Stimulated activated CD4-positive, alpha-beta T cell treated with anti-CD3 and anti-CD28 coated beads, Interleukin-15, amount 100 ng/mL, for 48 hours (primary cell): Measurements from ENCODE around the gene KCNQ1.
A peak's percentile ranks its signal among the peaks of the same experiment; 100 is the strongest.

Experiments used
- DNase-seq, 2 donors: peaks; one replicate each; pipeline ENCODE4 v3.0.0-alpha.2; 2020; ENCODE audit warnings: low read depth in 2 of 2

Gene KCNQ1

DNA sequence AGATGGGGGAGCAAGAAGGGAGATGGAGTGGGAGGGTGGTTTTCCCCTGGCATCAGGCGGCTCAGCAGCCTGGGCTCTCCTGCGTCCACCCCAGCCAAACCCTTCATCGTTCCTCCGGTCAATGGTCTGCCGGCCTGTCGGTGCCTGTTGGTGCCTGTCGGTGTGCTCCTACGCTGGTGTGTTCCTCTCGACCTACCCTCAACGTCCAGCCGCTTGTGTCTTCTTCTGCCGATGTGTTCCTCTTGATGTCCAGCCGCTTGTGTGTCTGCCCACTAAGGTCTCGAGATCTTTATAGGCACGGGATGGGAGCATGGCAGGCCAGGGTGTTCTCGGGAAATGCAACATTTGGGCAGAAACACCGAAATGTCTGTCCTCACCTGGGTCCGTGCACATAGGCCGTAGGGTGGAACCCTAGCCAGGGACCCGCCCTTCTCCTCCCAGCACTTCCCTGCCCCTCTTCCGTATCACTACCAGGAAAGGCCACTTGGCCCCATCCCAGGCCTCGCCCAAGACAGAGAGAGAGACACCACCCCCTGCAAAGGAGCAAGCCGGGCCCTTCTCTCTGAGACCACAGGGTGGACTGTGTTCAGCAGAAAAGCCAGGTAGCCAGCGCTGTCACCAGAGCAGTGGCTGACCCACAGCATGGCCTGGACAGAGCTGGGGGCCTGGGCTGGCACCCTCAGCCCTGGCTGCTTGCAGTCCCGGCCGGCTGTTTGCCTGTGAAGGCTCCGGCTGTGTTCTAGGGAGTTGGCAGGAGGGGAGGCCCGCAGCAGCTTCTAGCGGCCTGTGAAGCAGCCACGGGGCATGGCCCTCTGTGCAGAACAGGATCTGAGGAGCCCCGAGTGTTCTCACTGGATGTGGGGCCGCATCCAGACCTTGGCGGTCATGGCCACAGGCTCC, 316.6 kb downstream of the KCNQ1 start:
- DNase-seq = no peak

DNA sequence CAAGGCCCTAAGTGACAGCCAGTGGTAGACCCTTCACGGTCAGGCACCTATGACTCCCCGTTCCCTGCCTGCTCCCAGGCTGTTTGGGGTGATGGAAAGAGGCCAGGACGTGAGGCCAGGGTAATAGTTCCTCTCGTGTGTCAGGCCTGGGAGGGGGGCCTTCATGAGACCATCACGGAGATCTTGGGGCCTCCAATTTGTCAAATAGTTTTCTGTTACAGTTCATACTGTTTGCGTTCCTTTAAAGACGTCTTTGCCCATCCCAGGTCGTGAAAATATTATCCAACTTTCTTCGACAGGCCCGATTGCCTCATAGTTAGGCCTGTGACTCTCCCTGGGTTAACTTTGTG, 317.2 kb downstream of the KCNQ1 start:
- DNase-seq = no peak

DNA sequence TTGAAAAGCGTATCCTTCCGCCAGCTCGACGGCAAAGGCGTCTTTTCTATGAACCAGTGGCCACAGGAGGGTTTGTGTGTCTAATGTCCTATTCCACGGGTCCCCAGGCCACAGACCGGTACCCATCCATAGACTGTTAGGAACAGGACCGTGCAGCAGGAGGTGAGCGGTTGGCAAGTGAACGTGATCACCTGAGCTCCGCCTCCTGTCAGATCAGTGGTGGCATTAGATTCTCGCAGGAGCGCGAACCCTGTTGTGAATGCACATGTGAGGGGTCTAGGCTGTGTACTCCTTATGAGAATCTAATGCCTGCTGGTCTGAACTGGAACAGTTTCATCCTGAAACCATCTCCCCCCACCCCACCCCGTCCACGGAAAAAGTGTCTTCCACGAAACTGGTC, 317.6 kb downstream of the KCNQ1 start:
- no peak for DNase-seq

DNA sequence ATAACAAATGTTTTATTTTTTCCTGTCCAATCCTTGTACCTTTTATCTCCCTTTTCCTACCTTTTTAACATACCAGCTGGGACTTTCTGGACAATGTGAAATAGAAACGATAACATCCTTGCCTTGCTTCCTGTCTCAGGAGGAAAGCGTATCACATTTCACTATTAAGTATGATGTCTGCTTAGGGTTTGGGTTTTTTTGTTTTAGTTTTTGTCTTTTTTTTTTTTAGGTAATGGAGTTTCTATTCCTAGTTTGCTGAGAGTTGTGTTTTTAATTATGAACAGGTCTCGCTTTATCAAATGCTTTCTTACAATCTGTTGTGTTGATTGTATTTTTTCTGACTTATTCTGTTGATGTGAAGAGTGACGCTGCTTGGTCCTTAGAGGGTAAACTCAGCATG, 319.2 kb downstream of the KCNQ1 start:
- no peak for DNase-seq

DNA sequence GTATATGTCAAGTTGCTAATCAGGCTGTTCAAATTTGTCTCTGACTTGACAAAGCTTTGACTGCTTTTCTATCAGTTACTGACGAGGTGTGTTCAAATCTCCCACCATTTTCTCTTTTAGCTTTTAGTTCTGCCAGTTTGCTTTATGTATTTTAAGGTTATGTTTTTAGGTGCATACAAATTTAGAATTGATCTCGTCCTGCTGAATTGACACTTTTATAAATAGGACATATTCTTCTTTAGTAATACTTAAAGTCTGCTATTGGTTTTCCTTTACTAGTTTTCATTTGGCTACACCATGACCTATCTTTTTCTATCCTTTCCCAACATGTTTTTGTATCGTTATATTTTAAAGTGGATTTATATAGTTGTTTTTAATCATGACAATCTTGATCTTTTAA, 320.7 kb downstream of the KCNQ1 start:
- no peak for DNase-seq

DNA sequence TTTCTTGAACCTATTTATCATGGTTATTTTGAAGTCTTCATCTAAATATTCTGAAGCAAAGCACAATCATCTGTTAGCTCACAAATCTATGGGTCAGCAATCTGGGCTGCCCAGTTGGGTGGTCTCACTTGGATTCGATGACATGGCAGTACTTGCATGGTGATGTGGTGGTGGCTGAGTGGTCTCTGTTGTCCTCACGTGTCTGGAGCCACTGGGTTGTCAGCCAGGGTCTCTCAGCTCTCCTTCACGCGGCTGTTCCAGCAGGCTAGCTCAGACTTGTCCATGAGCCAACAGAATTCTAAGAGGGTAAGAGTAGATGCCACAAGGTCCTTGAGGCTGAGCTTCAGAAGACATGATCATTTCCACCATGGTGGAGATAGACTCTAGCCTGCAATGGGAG, 321.4 kb downstream of the KCNQ1 start:
- DNase-seq = no peak

DNA sequence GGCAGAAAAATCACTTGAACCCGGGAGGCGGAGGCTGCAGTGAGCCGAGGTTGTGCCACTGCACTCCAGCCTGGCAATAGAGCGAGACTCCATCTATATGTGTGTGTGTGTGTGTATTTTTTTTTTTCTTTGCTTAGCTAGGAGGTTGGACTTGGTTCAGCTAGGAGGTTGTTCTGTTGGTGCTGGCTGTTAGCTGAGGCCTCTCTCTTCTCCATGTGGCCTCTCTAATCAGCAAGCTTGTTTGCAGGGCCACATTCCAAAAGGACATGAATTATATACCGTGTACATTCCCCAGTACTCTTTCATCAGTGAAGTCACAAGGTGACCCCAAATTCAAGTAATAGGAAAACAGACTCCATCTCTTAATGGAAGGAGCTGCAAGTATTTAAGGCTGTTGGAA, 322.3 kb downstream of the KCNQ1 start:
- no peak for DNase-seq

DNA sequence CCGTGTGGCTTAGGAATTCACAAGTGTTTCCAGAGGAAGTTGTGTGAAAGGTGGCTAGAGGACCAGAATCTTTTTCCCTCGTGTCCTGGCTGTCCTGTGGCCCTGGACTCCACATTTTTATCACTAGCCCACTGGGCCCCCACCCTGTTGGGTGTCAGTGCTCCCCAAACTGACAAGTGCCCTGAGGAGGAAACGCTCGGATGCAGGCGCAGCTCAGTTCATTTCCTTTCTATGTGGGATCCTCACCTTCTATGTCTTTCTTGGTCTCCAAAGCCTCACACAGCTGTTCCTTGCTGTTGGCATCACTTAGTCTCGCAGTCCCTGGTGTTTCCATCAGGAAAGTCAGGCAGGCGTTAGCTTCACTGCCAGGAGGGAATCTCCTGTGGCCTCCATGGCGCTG, 323.0 kb downstream of the KCNQ1 start:
- no peak for DNase-seq

DNA sequence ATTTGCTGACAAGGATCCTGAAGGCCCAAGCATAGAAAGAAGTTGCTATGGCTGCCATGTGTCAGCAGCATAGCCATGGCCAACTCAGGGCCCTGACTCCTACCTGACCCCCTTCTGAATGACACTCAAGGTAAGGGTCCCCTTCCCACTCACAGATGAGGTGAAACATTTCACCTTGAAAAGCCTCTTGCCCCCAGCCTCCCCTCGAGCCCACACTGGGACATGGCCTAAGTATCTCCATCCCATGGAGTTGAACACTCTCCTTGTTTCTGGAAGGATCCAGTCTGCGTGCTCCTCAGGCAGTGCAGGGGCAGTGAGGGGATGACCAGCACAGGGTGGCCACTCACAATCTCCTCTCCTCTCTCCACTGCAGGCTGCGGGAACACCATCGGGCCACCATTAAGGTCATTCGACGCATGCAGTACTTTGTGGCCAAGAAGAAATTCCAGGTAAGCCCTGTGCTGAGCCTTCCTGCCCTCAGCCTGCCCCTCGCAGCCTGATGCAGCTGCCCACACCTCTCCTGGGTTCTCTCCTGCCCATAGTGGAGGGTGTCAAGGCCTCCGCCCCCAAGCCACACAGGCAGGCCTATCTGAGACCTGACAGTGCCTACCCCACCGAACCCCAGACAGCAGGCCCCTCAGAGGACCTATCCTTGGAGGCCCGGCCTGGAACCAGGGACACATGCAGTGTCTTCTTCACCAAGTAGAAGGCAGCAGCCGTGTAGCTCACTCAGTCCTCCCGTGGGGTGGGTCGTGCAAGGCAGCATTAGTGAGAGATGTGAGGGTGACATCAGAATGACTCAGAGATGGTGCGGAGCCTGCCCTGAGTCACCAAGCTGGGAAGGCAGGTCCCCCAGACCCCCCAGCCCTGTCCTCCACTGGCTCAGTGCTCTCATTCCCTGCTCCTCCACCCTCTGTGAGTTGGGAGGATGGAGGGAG, 323.9 kb downstream of the KCNQ1 start:
- peak in 1 of 2 donors; percentile 31 for DNase-seq

DNA sequence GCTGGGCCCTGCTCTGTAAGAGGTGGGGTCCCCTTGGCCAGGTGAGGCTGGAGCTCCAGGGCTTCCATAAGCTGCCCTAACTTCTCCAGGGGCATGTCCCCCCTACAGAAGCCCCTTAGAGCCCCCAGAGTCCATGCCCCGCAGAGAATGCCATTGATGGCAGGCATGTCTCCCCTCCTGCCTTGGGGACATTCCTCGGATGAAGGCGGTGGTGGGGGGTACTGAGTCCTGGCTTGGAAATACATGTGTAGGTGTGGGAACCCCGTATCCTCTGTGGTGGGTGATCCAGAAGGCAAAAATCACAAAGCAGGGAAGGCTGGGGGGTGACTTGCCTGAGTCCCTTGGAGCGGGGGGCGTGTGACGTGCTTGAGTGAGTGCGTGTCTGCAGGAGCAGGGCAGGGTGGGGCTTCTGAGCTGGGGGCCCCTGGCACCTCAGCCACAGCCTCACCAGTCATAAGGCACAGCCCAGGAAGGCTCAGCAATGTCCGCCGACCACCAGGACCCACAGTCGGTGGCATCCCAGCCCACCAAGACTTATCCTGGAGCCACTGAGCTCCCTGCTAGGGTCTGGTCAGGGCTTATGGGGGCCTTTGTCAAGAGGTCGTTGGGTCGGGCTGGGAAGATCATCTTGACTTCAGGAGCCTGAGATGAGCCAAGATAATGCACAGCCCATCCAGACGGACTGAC, 324.7 kb downstream of the KCNQ1 start:
- no peak for DNase-seq

DNA sequence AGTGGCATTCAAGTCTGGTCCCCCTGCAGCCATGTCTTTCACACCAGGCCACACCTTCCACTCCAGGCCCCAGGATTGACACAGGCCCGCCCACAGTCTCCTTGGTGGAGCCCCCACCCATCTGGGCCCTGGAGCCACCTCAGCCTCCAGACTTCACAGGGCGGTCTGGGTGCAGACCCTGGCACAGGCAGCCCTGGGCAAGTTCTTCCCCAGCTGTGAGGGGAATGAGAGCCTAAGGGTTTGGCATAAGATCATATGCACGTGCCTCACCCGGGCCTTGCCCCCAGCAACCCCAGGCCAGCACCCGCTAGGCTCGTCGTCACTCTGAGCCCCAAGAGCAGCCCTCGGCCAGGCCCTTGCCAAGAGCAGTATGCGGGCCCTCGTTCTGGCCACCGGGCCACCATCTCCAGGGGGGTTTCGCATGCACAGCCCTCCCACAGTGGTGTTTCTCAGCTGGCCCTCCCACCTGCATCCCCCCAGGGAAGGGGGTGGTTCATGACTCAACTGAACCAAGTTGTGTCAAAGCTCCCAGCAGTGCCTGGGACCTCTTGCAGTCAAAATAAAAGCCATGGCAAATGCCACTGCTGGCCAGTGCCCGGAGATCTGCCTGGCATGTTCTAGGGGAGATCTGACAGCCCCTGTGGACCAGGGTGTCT, 325.4 kb downstream of the KCNQ1 start:
- DNase-seq = no peak

DNA sequence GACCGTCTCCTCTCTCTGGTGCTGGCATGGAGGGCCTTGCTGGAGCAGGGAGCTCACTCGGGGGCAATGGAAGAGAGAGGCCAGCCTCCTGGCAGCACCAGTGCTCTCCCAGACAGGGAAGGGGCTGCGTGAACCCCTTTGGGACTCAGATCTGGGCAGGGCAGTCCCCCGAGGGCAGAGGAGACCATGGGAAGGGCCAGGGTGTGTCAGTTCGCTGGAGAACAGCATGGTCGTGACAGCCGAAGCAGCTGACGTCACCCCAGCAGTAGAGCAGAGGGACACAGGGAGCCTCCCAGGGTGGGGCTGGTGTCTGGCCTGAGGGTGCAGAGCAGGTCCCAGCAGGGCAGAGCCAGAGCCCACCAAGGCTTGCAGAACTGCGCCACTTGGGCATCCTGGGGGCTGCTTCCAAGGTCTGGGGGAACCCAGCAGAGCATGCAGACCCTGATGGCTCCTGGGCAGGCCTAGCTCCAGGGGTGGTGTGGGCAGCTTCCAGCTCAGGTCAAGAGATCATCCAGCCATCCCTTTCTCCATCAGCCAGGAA, 326.0 kb downstream of the KCNQ1 start:
- no peak for DNase-seq

DNA sequence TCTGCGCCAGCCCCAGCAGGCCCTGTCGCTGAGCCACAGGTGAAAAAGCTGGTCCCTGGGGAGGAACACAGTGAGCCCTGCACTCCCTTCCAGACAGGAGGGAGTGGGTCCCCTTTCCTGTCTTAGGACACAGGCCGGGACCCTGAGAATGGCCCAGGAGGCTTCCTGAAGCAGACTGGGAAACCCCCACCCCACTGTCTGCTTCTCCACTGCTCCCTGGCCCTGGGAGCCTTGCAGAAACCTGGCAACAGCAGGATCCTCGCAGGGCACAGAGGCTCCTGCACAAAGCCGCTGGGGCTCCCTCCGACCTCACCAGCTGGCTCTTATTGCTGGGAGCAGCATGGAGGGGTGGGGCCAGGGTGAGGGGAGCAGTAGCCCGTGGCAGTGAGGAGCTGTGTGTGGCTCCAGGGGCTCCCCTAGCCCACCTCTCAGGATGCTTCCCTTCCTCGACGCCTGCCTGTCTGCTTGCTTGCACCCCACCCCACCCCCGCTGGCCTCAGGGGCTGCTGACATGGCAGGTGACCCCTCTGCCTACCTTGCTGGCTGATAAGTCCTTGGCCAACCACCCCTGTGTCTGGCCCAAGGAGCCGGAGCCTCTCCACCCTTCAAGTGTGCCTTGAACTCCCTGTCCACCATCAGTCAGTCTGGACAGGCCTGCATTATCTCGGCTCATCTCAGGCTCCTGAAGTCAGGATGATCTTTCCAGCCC, 327.1 kb downstream of the KCNQ1 start:
- no peak for DNase-seq

DNA sequence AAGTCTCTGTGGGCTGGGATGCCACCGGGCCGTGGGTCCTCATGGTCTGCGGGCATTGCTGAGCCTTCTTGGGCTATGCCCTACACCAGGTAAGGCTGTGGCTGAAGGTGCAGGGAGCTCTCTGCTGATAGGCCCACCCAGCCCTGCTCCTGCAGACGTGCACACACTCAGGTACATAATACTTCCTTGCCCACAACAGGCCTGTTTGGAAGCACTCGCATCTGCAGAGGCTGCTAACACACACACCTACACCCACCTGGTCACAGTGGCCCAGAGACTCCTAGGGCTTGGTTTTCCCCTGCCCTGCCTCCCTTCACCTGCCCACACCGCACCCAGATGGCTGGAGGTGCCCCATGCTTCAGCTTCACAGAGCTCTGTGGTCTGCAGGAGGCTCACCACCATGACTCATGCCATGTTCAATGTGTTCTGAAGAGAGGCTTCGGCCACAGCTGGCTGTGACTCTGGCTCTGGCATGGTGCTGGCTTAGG, 327.8 kb downstream of the KCNQ1 start:
- peak in 1 of 2 donors; percentile 43 for DNase-seq

DNA sequence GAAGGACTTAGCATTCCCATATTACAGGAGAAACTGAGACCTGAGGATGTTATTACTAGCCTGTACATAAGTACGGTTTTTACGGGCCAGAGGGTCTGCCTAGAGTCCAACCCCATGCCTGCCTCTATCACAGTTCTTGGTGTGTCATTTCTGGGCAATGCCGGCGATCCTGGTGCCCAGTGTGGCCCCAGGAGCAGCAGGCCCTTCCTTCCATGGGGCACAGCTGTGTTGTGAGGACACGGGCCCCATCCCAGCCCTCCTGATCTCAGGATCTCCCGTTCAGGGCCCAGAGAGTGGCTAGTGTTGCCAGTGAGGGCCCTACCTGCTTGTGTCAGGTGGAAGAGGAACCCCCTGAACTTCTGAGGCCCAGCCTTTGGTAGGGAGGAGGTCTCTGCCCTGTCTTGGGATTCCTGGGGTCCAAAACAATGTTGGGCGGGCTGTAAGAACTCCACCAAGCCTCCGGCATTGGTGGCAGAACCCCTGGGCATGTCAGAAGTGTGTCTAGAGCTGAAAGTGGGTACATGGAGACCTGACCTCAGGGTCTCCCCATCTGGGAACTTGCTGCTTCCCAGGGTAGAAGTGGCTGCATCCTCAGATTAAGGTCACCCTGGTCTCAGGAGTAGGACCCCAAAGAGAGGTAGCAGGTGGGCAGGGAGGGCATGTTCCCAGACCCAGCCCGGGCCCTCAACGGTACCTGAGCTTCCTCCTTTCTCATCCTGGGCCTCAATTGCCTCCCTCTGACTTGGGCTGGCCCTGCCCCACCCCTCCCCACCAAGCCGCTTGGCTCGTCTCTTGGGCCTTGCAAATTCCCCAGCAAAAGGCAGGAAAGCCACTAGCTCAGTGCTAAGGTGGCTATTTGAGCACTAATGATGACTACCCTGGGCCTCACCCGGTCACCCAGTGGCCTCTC, 329.6 kb downstream of the KCNQ1 start:
- DNase-seq = no peak

DNA sequence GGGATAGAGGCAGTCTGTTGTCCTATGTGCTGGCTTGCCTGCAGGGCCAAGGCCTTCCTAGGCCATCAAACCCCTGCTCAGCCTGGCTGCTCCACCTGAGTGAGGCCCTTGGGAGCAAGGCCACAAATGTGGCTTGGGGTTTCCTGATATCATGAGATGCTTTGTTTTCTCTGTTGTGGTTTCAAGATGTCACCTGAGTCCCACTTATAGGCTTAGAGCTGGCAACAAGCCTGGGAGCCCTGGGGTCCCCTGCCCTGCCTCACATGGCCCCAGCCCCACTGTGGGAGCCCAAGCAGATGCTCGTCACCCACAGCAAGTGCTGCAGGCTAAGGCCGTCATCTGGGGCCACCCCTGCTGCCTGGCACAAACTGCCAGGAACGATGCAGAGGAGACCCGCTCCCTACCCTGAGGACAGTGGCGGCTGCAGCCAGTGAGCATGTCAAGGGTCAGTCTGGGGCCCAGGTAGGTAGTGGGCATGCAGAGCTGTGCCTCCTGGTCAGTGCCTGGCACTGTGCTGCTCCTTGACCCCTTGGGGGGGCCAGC, 330.3 kb downstream of the KCNQ1 start:
- DNase-seq = no peak

DNA sequence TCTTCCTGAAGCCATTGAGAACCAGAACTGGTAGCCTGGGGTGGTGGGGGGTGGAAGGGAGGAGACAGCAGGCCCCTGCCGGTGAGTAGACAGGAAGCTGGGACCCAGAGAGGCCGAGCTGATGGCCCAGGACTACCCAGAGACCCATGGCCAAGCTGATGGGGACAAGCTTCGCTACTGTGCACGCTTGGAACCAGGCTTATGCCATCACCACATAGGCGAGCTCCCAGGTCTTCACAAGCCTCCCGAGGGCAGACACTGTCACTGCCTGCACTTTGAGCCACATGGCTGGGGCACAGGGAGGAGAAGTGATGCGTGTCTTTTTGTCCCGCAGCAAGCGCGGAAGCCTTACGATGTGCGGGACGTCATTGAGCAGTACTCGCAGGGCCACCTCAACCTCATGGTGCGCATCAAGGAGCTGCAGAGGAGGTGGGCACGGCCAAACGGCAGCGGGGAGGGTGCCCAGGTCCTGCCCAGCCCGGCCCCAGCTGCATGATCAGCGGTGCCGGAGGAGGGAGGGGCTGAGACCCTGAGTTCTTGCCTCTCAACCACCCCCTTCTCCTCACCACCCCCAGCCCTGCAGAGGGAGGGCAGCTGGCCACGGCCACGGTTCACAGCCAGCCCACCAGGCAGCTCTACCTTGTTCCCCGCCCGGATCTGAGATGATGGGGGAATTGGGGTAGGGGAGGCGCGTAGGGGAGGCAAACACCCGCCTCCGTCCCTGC, 331.0 kb downstream of the KCNQ1 start:
- no peak for DNase-seq

DNA sequence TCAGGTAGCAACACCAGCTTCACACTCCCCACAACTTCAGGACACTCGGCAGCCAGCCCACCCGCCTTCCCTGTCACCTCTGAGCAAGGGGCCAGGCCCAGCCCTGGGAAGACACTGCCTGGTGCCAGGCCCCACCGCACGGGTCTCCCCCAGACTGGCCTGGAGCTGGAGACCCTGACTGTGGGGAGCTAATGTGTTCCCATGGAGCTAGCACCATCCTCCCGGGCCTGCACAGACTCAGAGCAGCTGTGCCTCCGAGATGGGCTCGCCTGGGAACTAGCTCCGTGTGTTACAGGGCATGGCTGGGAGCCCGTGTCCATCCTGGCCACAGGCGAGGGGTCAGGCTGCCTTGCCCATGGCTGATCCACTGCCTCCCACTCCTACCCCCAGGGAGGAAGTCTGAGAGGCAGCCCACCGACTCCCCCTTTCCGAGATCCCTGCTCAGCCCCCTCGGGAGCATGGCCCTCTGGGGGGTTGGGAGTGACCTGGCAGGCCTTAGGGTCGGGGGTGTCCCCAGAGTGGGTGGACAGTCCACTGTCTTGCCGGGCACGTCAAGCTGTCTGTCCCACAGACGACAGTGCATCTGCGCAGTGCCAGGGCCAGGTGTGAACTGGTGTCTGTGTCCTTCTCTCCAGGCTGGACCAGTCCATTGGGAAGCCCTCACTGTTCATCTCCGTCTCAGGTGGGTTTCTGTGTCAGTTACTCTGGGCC, 331.7 kb downstream of the KCNQ1 start:
- no peak for DNase-seq
